ENCODE results near the gene NETO1. TPM values are rescaled to one million over a fixed set of nuclear protein-coding genes. Genes with fewer than 3 reads are reported as not detected.

Gene NETO1, protein sequence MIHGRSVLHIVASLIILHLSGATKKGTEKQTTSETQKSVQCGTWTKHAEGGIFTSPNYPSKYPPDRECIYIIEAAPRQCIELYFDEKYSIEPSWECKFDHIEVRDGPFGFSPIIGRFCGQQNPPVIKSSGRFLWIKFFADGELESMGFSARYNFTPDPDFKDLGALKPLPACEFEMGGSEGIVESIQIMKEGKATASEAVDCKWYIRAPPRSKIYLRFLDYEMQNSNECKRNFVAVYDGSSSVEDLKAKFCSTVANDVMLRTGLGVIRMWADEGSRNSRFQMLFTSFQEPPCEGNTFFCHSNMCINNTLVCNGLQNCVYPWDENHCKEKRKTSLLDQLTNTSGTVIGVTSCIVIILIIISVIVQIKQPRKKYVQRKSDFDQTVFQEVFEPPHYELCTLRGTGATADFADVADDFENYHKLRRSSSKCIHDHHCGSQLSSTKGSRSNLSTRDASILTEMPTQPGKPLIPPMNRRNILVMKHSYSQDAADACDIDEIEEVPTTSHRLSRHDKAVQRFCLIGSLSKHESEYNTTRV
- 42.0 TPM for polyA plus RNA-seq (2012; ENCODE audit: insufficient read length, low read depth)

DNA sequence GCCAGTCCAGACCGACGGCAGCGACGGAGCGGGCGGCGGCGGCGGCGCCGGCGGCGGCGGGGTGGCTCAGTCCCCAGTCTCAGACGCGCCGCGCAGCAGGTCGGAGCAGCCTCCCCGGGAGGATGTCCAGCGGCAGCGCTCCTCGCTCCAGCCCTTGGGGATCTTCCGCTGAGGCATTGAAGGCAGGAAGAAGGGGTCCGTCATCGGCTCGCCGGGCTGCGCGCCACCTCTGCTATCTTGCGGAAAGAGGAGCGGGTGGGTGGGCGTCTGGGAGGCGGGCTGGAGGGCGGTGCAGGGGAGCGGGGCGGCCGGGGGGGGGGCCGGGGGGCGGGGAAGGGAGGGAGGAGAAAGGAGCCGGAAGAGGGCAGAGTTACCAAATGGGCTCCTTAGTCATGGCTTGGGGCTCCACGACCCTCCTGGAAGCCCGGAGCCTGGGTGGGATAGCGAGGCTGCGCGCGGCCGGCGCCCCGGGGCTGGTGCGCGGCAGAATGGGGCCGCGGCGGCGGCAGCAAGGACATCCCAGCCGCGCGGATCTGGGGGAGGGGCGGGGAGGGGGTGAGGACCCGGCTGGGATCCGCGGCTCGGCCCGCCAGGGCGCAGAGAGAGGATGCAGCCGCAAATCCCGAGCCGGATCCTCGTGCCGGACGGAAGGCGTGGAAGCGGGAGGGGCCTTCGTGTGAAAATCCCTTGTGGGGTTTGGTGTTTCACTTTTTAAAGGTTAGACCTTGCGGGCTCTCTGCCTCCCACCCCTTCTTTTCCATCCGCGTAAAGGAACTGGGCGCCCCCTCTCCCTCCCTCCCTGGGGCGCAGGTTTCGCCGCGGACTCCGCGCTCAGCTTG is at the start of gene NETO1:
NETO1 (minus strand) TSS at position 242 of the 839 bp plus-strand sequence. CDS start 696 bp downstream, outside the sequence.
- TF ChIP-seq POLR2AphosphoS5 (IDR thresholded peaks at IDR 0.05; ENCODE audit: low read depth, low read length) (no peak; the same call in 1 of the 2 replicates), TAF1 (IDR thresholded peaks at IDR 0.05; ENCODE audit: borderline replicate concordance, insufficient read depth, low read length) (0 out of 2 replicates have a peak, but pooled peaks have one; percentile 40)

DNA sequence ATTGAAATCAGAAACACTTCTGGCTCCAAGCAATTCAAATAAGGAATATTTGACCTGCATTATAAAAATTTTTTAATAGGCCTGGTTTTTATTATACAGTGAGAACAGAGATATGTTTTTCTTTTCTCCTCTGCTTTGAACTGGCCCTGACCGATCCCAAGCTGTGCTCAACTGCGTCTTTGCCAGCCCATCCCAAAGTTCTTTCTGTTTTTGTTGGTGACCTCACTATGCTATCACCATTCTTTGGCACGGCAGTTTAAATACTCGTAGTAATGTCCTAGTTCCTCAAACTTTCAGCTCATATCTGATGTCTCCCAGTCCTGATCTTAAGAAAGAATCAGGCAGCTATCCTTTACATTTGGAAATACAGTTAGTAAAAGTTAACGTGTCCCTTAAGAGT is 42.3 kb upstream of the NETO1 start:
- no peak for TF ChIP-seq TAF1 (IDR thresholded peaks at IDR 0.05; ENCODE audit: borderline replicate concordance, insufficient read depth, low read length)
- no peak for TF ChIP-seq FOXP2 (optimal IDR thresholded peaks at IDR 0.05; ENCODE audit: borderline replicate concordance, extremely low read depth, extremely low read length, insufficient read depth)
- no peak for TF ChIP-seq POLR2AphosphoS5 (IDR thresholded peaks at IDR 0.05; ENCODE audit: low read depth, low read length)
- TF ChIP-seq, protein P1, sequence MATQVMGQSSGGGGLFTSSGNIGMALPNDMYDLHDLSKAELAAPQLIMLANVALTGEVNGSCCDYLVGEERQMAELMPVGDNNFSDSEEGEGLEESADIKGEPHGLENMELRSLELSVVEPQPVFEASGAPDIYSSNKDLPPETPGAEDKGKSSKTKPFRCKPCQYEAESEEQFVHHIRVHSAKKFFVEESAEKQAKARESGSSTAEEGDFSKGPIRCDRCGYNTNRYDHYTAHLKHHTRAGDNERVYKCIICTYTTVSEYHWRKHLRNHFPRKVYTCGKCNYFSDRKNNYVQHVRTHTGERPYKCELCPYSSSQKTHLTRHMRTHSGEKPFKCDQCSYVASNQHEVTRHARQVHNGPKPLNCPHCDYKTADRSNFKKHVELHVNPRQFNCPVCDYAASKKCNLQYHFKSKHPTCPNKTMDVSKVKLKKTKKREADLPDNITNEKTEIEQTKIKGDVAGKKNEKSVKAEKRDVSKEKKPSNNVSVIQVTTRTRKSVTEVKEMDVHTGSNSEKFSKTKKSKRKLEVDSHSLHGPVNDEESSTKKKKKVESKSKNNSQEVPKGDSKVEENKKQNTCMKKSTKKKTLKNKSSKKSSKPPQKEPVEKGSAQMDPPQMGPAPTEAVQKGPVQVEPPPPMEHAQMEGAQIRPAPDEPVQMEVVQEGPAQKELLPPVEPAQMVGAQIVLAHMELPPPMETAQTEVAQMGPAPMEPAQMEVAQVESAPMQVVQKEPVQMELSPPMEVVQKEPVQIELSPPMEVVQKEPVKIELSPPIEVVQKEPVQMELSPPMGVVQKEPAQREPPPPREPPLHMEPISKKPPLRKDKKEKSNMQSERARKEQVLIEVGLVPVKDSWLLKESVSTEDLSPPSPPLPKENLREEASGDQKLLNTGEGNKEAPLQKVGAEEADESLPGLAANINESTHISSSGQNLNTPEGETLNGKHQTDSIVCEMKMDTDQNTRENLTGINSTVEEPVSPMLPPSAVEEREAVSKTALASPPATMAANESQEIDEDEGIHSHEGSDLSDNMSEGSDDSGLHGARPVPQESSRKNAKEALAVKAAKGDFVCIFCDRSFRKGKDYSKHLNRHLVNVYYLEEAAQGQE (IDR thresholded peaks at IDR 0.05; ENCODE audit: insufficient read depth in 1 of 2, low read depth in 2 of 2, low read length in 2 of 2) = no peak
- no peak for TF ChIP-seq SIN3A (IDR thresholded peaks at IDR 0.05; ENCODE audit: borderline replicate concordance, insufficient read depth, low read length)

DNA sequence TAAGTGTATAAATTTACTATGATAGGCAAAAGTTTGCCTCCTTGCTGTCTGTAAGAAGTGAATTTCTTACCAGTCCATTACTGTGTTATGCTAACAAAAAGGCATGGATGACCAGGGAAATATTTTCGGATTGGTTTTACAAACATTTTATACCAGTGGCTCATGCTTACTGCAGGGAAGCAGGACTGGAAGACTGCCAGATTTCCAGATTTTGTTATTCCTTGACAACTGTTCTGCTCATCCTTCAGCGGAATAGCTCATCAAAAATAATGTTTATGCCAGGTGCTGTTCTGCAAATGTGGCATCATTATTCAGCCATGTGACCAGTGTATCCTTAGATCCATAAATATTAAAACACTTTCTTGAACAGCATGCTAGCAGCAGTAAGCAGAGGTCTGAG is 40.4 kb upstream of the NETO1 start:
- no peak for TF ChIP-seq TAF1 (IDR thresholded peaks at IDR 0.05; ENCODE audit: borderline replicate concordance, insufficient read depth, low read length)
- no peak for TF ChIP-seq FOXP2 (optimal IDR thresholded peaks at IDR 0.05; ENCODE audit: borderline replicate concordance, extremely low read depth, extremely low read length, insufficient read depth)
- no peak for TF ChIP-seq POLR2AphosphoS5 (IDR thresholded peaks at IDR 0.05; ENCODE audit: low read depth, low read length)
- TF ChIP-seq SIN3A (IDR thresholded peaks at IDR 0.05; ENCODE audit: borderline replicate concordance, insufficient read depth, low read length) = no peak
- TF ChIP-seq, protein P1 (IDR thresholded peaks at IDR 0.05; ENCODE audit: insufficient read depth in 1 of 2, low read depth in 2 of 2, low read length in 2 of 2) = no peak

DNA sequence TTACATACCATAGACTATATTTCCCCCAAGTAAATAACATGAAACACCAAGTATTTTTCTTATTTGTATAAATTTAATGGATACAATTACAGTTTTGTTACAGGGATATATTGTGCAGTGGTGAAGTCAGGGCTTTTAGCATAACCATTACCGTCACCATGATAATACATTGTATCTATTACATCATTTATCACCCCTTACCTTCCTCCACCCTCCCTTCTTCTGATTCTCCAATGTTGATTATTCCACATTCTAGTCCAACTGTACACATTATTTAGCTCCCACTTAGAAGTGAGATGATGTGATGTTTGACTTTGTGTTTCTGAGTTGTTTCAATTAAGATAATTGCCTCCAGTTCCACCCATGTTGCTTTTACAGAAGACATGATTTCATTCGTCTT is 35.2 kb upstream of the NETO1 start:
- TF ChIP-seq SIN3A (IDR thresholded peaks at IDR 0.05; ENCODE audit: borderline replicate concordance, insufficient read depth, low read length) (no peak), FOXP2 (optimal IDR thresholded peaks at IDR 0.05; ENCODE audit: borderline replicate concordance, extremely low read depth, extremely low read length, insufficient read depth) (no peak), POLR2AphosphoS5 (IDR thresholded peaks at IDR 0.05; ENCODE audit: low read depth, low read length) (no peak), TAF1 (IDR thresholded peaks at IDR 0.05; ENCODE audit: borderline replicate concordance, insufficient read depth, low read length) (no peak)
- TF ChIP-seq, protein P1 (IDR thresholded peaks at IDR 0.05; ENCODE audit: insufficient read depth in 1 of 2, low read depth in 2 of 2, low read length in 2 of 2) = no peak

DNA sequence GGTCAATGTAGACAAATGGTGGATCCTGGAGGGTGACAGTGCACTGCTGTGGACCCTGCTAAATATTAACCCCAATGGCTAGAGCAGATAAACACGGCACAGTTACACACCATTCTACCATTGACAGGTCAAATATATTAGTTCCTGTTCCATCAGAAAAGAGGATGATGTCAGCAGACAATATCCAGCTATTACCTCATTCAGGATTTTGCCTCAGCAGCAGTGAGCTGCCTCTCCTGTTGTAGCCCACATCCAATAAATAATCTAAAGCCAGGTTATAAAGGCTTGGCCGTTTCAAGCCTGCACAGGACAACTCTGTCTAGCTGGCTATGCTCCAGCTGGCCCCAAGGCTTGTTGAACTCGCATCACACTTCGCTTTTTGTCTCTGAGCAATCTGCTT is 31.6 kb upstream of the NETO1 start:
- TF ChIP-seq FOXP2 (optimal IDR thresholded peaks at IDR 0.05; ENCODE audit: borderline replicate concordance, extremely low read depth, extremely low read length, insufficient read depth) (no peak), TAF1 (IDR thresholded peaks at IDR 0.05; ENCODE audit: borderline replicate concordance, insufficient read depth, low read length) (no peak), SIN3A (IDR thresholded peaks at IDR 0.05; ENCODE audit: borderline replicate concordance, insufficient read depth, low read length) (no peak), POLR2AphosphoS5 (IDR thresholded peaks at IDR 0.05; ENCODE audit: low read depth, low read length) (no peak)
- TF ChIP-seq, protein P1 (IDR thresholded peaks at IDR 0.05; ENCODE audit: insufficient read depth in 1 of 2, low read depth in 2 of 2, low read length in 2 of 2) = no peak

Measured in PFSK-1 (cell line).